ENCODE data around the gene PLA2G4F. TPM values are rescaled to one million over a fixed set of nuclear protein-coding genes. Genes with fewer than 3 reads are reported as not detected.

The PLA2G4F gene
- polyA plus RNA-seq, 1 of the 3 experiments (the other 2 are of a cell fraction), result not detected

- Histone ChIP-seq H3K9me2 (no peaks in the 10 kb centered on the region), H3K9me3 (no peaks in the 10 kb centered on the region), H3K4me2 (no peak overlapping the region), H2AFZ (ENCODE audit: low read depth) (no peak overlapping the region), H3K36me3 (replicated peaks in 1 of 2; ENCODE audit: control insufficient read depth in 1 of 2, insufficient read depth in 2 of 2, low read length in 1 of 2) (peaks cover 78 to 81% of the 10 kb centered on the region in 2 experiments), H3K4me1 (ENCODE audit: control insufficient read depth in 1 of 2, insufficient read depth in 2 of 2, low read depth in 1 of 2, low read length in 1 of 2) (no peaks in the 10 kb centered on the region), H4K20me1 (ENCODE audit: insufficient read depth) (no peaks in the 10 kb centered on the region), H3K9ac (no peak overlapping the region), H3F3A (replicated peaks; ENCODE audit: insufficient read depth) (no peaks in the 10 kb centered on the region), H3K79me2 (ENCODE audit: insufficient read depth) (no peaks in the 10 kb centered on the region), H3K27me3 (ENCODE audit: insufficient read depth) (no peaks in the 10 kb centered on the region), H3K27ac (ENCODE audit: low read depth in 2 of 2, low read length in 1 of 2) (no peak overlapping the region), H3K4me3 (ENCODE audit: low read depth in 2 of 2, low read length in 1 of 2) (no peak overlapping the region)
- TF ChIP-seq MXI1 (IDR thresholded peaks at IDR 0.05; ENCODE audit: low read depth, low read length), result no peak
- TF ChIP-seq RCOR1 (IDR thresholded peaks at IDR 0.05; ENCODE audit: low read length), result no peak
- no peak for TF ChIP-seq TAF1 (IDR thresholded peaks at IDR 0.05; ENCODE audit: borderline replicate concordance, low read depth, low read length)
- TF ChIP-seq FOXJ3 (CRISPR knock-in tag; IDR thresholded peaks at IDR 0.05), result no peak
- TF ChIP-seq RXRA (IDR thresholded peaks at IDR 0.05; ENCODE audit: borderline replicate concordance, low read depth), result no peak
- no peak for TF ChIP-seq TEAD4 (IDR thresholded peaks at IDR 0.05; ENCODE audit: borderline replicate concordance, insufficient read depth)
- TF ChIP-seq GATA2 (CRISPR knock-in tag; IDR thresholded peaks at IDR 0.05), result no peak
- no peak for TF ChIP-seq PBX3 (IDR thresholded peaks at IDR 0.05)
- no peak for TF ChIP-seq FOXM1 (IDR thresholded peaks at IDR 0.05; ENCODE audit: low read depth)
- TF ChIP-seq USF2 (IDR thresholded peaks at IDR 0.05; ENCODE audit: borderline replicate concordance, low read depth, low read length), result no peak
- no peak for TF ChIP-seq EZH2phosphoT487 (IDR thresholded peaks at IDR 0.05; ENCODE audit: borderline replicate concordance, low read depth)
- no peak for DNase-seq
- 97% methylated on average over 6 of the region's 6 CpGs for WGBS (ENCODE audit: low lambda C conversion rate)
- POLR2A ChIA-PET, result interaction anchor here (0.7 kb wide), 1 partner anchor 12 kb away, joined by 3 read pairs; no protein-coding TSS in a partner anchor
- CTCF ChIA-PET, result no interaction called here
Observed at GRCh38 chr15:42182961-42183360, 26.5 kb upstream of the PLA2G4F start.

- Histone ChIP-seq H3K27me3 (ENCODE audit: insufficient read depth) (no peaks in the 10 kb centered on the region), H3K4me3 (ENCODE audit: low read depth in 2 of 2, low read length in 1 of 2) (no peak overlapping the region), H3K9me2 (no peaks in the 10 kb centered on the region), H3F3A (replicated peaks; ENCODE audit: insufficient read depth) (no peaks in the 10 kb centered on the region), H3K79me2 (ENCODE audit: insufficient read depth) (no peaks in the 10 kb centered on the region), H2AFZ (ENCODE audit: low read depth) (no peak overlapping the region), H4K20me1 (ENCODE audit: insufficient read depth) (no peaks in the 10 kb centered on the region), H3K9ac (no peak overlapping the region), H3K27ac (ENCODE audit: low read depth in 2 of 2, low read length in 1 of 2) (no peak overlapping the region), H3K9me3 (no peaks in the 10 kb centered on the region), H3K36me3 (replicated peaks in 1 of 2; ENCODE audit: control insufficient read depth in 1 of 2, insufficient read depth in 2 of 2, low read length in 1 of 2) (peaks cover 76 to 81% of the 10 kb centered on the region in 2 experiments), H3K4me1 (ENCODE audit: control insufficient read depth in 1 of 2, insufficient read depth in 2 of 2, low read depth in 1 of 2, low read length in 1 of 2) (no peaks in the 10 kb centered on the region), H3K4me2 (no peak overlapping the region)
- ChIA-PET CTCF (no interaction called here), POLR2A (no interaction called here)
- WGBS (ENCODE audit: low lambda C conversion rate), result over 99% methylated on average over 6 of the region's 6 CpGs
- no peak for TF ChIP-seq GABPA (IDR thresholded peaks at IDR 0.05; ENCODE audit: low read depth)
- no peak for DNase-seq
Observed at GRCh38 chr15:42182328-42182886, 26.0 kb upstream of the PLA2G4F start.
